Kidney epithelial cell (primary cell): ENCODE measurements around the gene CGREF1. TPM values are rescaled to one million over a fixed set of nuclear protein-coding genes. Genes with fewer than 3 reads are reported as not detected.

Experiments used
- DNase-seq: peaks from one replicate; pipeline ENCODE4 v3.0.0-alpha.2; 2010; ENCODE audit warnings: low read depth
- H3K27me3 ChIP-seq: 2 replicates; pipeline ENCODE4 v1.6.0; 2011; ENCODE audit warnings: low read length; ENCODE audit not compliant: control insufficient read depth, insufficient read depth
- H3K36me3 ChIP-seq: 2 replicates; pipeline ENCODE4 v1.5.1; 2011; ENCODE audit warnings: low read length; ENCODE audit not compliant: control insufficient read depth, insufficient read depth
- H3K4me3 ChIP-seq: 2 replicates; pipeline ENCODE4 v1.5.1; 2011; ENCODE audit warnings: low read depth, mild to moderate bottlenecking, control low read depth, low read length
- total RNA-seq: library from RNA; depleted of rRNA; stranded (reverse); fragments of >200 nt; gene quantifications from 2 replicates; pipeline ENCODE4 v1.2.3, GENCODE V29; 2015
- TF ChIP-seq, protein P1 (sequence below): IDR thresholded peaks from 2 replicates; pipeline ENCODE4 v1.5.1; 2011; ENCODE audit warnings: mild to moderate bottlenecking, moderate library complexity, low read length, control low read depth, inconsistent platforms; ENCODE audit not compliant: insufficient read depth, poor library complexity, severe bottlenecking

Gene CGREF1
- total RNA-seq, 1 donor from 2014 or later = 1.8 TPM

DNA sequence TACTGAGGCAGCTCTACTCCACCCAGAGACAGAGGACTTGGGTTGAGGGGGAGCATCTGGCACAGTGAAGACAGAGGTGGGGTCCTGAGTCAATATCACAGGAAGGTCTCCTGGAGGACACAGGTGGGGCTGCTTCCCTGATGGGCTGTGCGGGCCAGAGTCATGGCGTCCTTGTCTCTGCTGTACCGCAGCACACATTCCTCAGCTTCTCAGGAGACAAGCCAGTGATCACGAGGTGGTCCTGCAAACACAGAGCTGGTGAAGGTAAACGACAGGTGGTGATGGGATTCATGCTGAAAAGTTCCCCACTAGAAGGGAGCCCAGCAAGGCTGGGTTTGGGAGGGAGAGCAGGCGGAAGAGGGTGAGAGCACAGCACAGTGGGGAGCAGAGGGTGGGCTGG, 39.5 kb upstream of the CGREF1 start:
- no peaks in the 10 kb centered on the region for H3K27me3 ChIP-seq
- no peaks in the 10 kb centered on the region for H3K36me3 ChIP-seq
- no peak overlapping the region for H3K4me3 ChIP-seq
- no peak for DNase-seq
- TF ChIP-seq, protein P1, sequence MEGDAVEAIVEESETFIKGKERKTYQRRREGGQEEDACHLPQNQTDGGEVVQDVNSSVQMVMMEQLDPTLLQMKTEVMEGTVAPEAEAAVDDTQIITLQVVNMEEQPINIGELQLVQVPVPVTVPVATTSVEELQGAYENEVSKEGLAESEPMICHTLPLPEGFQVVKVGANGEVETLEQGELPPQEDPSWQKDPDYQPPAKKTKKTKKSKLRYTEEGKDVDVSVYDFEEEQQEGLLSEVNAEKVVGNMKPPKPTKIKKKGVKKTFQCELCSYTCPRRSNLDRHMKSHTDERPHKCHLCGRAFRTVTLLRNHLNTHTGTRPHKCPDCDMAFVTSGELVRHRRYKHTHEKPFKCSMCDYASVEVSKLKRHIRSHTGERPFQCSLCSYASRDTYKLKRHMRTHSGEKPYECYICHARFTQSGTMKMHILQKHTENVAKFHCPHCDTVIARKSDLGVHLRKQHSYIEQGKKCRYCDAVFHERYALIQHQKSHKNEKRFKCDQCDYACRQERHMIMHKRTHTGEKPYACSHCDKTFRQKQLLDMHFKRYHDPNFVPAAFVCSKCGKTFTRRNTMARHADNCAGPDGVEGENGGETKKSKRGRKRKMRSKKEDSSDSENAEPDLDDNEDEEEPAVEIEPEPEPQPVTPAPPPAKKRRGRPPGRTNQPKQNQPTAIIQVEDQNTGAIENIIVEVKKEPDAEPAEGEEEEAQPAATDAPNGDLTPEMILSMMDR = no peak

DNA sequence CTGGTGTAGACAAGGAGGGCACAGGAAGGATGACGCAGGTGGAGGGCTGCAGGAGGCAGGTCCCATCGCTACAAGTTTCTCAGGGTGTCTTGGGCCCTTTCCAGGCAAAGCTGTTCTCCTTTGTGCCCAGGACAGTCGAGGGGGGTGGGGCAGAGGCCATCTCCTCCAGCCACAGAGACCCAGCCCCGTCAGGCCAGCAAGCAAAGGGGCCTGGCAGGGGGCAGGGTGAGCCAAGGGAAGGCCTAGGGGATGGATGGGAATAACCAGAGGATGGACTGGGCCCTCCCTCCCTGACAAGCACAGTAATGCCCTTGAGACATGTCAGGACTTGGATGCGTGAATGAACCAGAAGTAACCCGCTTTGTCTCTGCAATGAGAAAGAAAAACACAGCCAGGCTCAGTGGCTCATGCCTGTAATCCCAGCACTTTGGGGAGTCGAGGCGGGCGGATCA, 36.2 kb upstream of the CGREF1 start:
- DNase-seq = no peak
- TF ChIP-seq, protein P1 = no peak
- H3K27me3 ChIP-seq = peaks cover 1% of the 10 kb centered on the region
- H3K36me3 ChIP-seq = no peaks in the 10 kb centered on the region
- no peak overlapping the region for H3K4me3 ChIP-seq

DNA sequence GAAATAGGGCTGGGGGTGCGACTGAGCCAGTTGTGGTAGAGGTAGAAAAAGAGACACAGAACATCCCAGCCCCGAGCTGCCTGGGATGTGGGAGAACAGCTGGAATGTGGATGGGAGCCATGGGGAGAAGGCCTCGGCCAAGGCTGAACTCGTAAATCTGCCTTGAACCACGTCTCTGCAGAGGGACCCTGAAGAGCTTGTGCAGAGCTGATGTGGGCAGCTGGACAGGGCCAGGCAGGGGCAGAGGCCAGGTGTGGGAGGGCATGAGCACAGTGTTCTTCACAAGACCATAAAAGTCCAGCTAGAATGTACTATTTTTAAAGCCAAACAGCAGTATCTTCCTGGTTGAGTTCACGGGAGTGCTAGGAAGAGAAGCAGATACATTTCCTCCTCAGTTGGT, 35.6 kb upstream of the CGREF1 start:
- Histone ChIP-seq H3K27me3 (peaks cover 4% of the 10 kb centered on the region), H3K4me3 (no peak overlapping the region), H3K36me3 (no peaks in the 10 kb centered on the region)
- no peak for DNase-seq
- TF ChIP-seq, protein P1 = no peak

DNA sequence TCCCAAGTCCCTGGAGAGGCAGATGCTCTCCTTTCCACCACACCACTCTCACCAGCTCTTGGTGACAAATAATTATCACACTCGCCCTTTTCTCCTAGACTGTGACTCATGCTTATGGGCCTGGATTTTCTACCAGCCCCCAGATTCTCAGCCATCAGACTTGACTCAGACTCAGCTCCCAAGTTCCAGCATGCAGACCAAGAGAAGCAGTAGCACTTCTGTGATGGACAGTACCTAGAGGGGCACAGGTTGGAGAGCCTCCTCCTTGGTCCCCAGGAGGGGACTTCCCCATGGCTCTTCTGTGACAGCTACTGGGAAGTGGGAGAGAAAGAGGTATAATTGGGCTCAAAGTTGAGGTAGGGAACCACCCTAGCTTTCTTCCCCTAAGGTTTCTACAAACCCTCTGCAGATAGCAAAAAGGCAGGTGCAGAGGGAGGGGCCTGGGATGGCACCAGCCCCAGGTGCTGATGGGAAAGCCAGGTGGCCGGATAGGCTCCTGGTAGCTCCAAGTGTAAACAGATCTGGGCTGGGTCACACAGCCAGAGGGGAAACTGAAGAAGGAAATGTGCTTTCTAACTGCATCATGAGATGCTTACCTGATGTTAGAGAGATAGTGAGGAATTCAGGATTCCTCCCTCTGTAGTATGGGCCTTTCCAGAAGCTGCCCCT, 34.0 kb upstream of the CGREF1 start:
- no peak overlapping the region for H3K4me3 ChIP-seq
- no peak for DNase-seq
- TF ChIP-seq, protein P1 = no peak

DNA sequence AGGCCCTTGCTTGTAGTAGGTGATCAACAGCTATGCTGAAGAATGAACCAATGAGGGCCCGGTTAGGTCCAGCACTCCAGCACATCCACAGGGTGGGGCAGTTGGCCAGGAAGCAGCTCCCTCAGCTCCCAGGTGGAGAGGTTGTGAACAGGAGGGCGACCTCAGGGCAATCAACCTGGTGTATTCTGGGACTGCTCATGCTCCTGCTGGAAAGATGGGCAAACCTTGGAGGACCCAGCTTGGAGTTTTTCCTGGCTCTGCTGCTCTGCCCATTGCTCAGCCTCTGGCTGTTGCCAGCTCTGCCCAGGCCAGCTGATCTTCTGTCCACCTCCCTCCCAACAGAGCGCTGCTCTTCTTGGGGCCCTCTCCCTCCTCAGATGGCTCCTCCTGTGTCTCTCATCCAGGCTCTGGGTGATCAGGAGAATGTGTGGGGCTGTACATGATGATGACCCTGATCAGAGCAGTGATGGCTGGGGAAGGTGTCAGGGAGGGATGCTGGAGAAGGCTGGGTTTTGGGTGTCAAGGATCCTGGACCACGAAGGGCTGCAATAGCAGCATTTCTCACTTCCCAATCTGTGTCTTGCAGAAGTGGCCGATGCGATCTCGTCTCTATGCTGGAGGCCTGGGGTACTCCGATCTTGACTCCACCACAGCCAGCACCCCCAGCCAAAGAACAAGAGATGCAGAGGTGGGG, 33.3 kb upstream of the CGREF1 start:
- TF ChIP-seq, protein P1 = no peak
- no peak for DNase-seq

More for the DNA sequence above, 34.0 kb upstream of the CGREF1 start:
- Histone ChIP-seq H3K27me3 (peaks cover 4% of the 10 kb centered on the region), H3K36me3 (no peaks in the 10 kb centered on the region)

More for the DNA sequence above, 33.3 kb upstream of the CGREF1 start:
- H3K4me3 ChIP-seq = no peak overlapping the region
- H3K27me3 ChIP-seq = peaks cover 4% of the 10 kb centered on the region
- H3K36me3 ChIP-seq = no peaks in the 10 kb centered on the region
